Left kidney (tissue), 8 donors: Measurements from ENCODE around the gene PSMD10. TPM values are rescaled to one million over a fixed set of nuclear protein-coding genes. Genes with fewer than 3 reads are reported as not detected.
A peak's percentile ranks its signal among the peaks of the same experiment; 100 is the strongest.

Experiments
- DNase-seq: peaks from one replicate; pipeline ENCODE4 v3.0.0-alpha.2; 2013
- long read RNA-seq, 8 donors: transcript quantifications; one replicate each; lab custom pipeline, GENCODE V29; 2026
- polyA plus RNA-seq: library from polyadenylated mRNA; unstranded; fragments of 120-200 nt; gene quantifications from one replicate; pipeline ENCODE4 v1.2.1, GENCODE V29; 2013; ENCODE audit not compliant: insufficient read length

PSMD10 gene, protein sequence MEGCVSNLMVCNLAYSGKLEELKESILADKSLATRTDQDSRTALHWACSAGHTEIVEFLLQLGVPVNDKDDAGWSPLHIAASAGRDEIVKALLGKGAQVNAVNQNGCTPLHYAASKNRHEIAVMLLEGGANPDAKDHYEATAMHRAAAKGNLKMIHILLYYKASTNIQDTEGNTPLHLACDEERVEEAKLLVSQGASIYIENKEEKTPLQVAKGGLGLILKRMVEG
- polyA plus RNA-seq: 78.7 TPM
- long read RNA-seq, donor 1, transcript PSMD10-201 (5 exons, 1,546 nt): major isoform, 36 of 42 reads
- long read RNA-seq, donor 1, transcript PSMD10-204 (5 exons, 768 nt): minor isoform, 5 of 42 reads
- long read RNA-seq, donor 1, partial matches to known transcripts: 0 of 42 reads
- long read RNA-seq, donor 1, other reads (novel, unspliced or antisense): 0 of 42 reads
- long read RNA-seq, donor 2, transcript PSMD10-201 (5 exons, 1,546 nt): major isoform, 47 of 57 reads
- long read RNA-seq, donor 2, partial matches to known transcripts: 8 of 57 reads
- long read RNA-seq, donor 2, other reads (novel, unspliced or antisense): 0 of 57 reads
- long read RNA-seq, donor 3, transcript PSMD10-201 (5 exons, 1,546 nt): major isoform, 53 of 64 reads
- long read RNA-seq, donor 3, transcript PSMD10-204 (5 exons, 768 nt): minor isoform, 10 of 64 reads
- long read RNA-seq, donor 3, partial matches to known transcripts: 0 of 64 reads
- long read RNA-seq, donor 3, other reads (novel, unspliced or antisense): 0 of 64 reads
- long read RNA-seq, donor 4, partial matches to known transcripts: 0 of 2 reads
- long read RNA-seq, donor 4, other reads (novel, unspliced or antisense): 0 of 2 reads
- long read RNA-seq, donor 5, transcript PSMD10-204 (5 exons, 768 nt): minor isoform, 11 of 109 reads
- long read RNA-seq, donor 5, transcript PSMD10-201 (5 exons, 1,546 nt): major isoform, 85 of 109 reads
- long read RNA-seq, donor 5, partial matches to known transcripts: 5 of 109 reads
- long read RNA-seq, donor 5, other reads (novel, unspliced or antisense): 5 of 109 reads
- long read RNA-seq, donor 6, transcript PSMD10-204 (5 exons, 768 nt): minor isoform, 6 of 39 reads
- long read RNA-seq, donor 6, transcript PSMD10-201 (5 exons, 1,546 nt): major isoform, 32 of 39 reads
- long read RNA-seq, donor 6, partial matches to known transcripts: 0 of 39 reads
- long read RNA-seq, donor 6, other reads (novel, unspliced or antisense): 0 of 39 reads
- long read RNA-seq, donor 7, transcript PSMD10-204 (5 exons, 768 nt): minor isoform, 5 of 61 reads
- long read RNA-seq, donor 7, transcript PSMD10-201 (5 exons, 1,546 nt): major isoform, 55 of 61 reads
- long read RNA-seq, donor 7, partial matches to known transcripts: 0 of 61 reads
- long read RNA-seq, donor 7, other reads (novel, unspliced or antisense): 0 of 61 reads
- long read RNA-seq, donor 8, transcript PSMD10-201 (5 exons, 1,546 nt): major isoform, 13 of 18 reads
- long read RNA-seq, donor 8, partial matches to known transcripts: 0 of 18 reads
- long read RNA-seq, donor 8, other reads (novel, unspliced or antisense): 0 of 18 reads

- DNase-seq: peak; percentile 94
These were observed at the start of gene PSMD10, which contains the start of gene ATG4A for GRCh38 chrX:108091264-108091877. TSS of gene PSMD10 (minus strand) at chrX:108091542. CDS start at chrX:108091520, 22 bp downstream. TSS of gene ATG4A (plus strand) at chrX:108091778. CDS start at chrX:108091827, 49 bp downstream.

DNA sequence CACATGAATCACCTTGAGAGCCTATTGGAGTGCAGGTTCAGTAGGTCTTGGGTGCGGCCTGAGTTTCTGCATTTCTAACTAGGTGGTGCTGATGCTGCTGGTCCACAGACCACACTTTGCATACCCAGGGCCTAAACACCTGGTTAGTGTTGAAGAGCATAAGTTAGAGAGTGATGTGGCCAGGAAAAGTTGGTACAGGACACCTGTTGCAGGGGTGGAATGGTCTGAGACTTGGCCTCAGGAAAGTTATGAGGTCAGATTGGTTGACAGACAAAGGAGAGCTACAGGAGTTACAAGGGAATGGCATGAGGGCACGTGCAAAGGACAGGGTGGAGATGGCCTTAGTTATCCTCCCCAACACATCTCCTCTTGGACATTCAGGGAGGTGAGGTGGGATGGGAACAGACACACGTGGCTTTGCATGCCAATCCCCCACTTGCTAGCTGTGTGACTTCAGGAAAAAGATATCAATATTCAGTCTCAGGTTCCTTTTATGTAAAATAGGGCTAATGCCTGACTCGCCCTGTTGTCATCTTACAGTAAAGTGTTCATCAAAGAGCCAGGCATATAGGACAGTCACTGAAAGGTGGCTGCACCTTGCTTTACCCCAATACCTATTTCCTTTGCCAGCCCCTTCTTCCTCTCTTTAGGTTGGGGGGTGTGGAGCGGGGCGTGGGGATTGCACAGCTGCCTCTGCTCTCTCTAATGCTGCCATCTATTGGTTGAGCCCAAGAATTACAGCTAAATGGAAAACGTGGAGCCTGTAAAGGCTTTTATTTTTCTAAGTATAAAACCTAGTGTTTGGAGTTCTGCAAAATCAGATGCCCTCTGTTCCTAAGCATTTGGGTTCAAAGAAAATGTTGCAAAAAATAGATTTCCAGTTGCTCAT, 47.7 kb upstream of the PSMD10 start:
- no peak for DNase-seq

DNA sequence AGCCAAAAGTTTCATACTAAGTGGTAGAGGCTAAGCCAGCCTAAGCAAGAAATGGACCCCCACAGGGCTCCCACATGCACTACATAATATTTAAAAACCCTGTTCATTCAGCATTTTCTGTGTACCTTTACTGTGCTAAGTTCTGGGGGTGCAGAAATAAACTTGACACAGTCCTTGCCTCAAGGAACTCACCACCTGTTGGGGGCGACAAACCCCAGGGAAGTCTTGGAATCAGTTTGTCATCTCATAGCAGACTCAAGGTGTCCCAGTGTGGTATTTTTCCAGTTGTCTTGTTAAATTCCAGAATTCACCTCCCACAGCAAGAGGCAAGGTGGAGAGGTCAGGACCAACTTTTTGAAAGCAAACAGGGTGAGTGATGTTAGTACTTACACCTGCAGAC, 43.4 kb upstream of the PSMD10 start:
- DNase-seq: no peak

DNA sequence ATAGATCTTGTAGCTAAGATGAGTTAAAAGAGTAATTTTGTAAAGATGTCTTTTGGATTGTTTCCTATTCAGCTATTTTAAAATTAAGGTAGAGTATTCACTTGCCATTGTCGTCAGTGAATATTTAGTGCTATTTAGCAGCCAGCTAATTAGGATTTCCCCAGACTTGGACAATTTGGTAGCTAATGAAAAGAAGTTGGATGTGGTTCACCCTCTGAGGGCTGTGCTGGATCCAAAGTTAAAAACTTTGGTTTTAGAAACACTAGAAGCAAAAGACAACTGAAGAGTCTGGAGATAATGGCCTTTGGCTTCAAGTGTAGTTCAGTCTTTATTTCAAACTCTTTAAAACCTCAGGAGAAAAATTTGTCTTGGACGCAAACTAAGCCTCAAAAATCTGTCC, 41.5 kb upstream of the PSMD10 start:
- no peak for DNase-seq

GRCh38 chrX:108132034-108132433, 40.7 kb upstream of the PSMD10 start:
- DNase-seq: no peak

DNA sequence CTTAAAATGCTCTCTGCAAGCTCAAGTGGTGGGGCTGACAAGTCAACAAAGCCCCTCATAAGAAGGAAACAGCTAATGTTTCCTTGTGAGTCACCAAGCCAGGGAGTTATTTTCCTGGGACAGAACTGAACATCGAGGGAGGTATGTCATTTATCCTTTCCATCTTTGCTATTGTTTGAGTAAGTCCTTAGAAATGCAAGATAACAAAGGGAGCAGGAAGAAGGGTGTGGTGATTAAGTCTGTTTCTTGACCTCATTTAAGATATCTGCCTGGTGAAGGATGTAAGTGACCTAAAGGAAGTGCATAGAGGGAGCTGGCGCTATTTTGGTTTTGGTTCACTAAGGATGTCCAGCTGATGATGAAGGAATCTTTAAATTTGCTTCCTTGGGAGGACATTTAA, 40.1 kb upstream of the PSMD10 start:
- no peak for DNase-seq

- DNase-seq: no peak
These were observed 39.5 kb upstream of the PSMD10 start for GRCh38 chrX:108130889-108131288.

GRCh38 chrX:108127152-108127551, 35.8 kb upstream of the PSMD10 start:
- no peak for DNase-seq

DNA sequence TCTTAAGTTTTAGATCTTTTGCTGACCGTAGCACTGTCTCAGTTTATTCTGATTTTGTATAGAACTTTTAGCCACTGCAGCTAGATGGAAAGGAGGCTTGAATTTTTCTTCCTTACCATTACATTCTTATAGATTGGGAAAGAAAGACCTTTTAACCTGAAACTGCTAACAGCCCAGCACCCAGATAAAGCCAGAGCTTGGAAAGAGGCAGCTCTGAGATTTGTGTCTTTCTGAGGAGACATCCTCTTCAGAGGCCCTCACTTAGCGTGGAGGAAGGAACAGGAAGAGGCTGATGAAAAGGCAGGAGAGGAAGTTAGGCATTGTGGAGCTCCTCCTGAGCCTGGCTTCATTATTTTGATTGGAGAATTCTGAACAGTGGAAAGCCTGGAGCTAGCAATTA, 35.3 kb upstream of the PSMD10 start:
- no peak for DNase-seq

GRCh38 chrX:108123591-108124366, 32.4 kb upstream of the PSMD10 start:
- no peak for DNase-seq

- no peak for DNase-seq
These were observed 31.4 kb upstream of the PSMD10 start for GRCh38 chrX:108122748-108123147.

DNA sequence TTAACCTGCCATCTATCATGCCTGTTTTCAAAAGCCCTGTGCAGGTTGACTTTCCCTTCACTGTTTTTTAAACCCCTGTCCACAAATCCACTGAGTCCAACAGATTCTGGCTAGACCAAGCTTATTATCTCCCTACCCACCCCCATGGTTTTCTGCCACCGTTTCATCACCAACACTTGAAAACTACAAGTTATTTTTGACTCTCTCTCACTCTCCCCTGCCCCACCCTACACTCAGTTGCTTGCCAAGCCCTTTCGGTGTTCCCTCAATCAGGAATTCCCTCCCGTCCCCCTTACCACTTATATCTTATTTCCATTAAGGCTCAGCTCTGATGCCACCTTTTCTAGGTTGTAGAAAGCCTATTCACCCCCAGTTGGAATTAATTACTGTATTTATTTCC, 29.9 kb upstream of the PSMD10 start:
- DNase-seq: no peak

GRCh38 chrX:108117988-108118387, 26.6 kb upstream of the PSMD10 start:
- DNase-seq: peak; percentile 11

DNA sequence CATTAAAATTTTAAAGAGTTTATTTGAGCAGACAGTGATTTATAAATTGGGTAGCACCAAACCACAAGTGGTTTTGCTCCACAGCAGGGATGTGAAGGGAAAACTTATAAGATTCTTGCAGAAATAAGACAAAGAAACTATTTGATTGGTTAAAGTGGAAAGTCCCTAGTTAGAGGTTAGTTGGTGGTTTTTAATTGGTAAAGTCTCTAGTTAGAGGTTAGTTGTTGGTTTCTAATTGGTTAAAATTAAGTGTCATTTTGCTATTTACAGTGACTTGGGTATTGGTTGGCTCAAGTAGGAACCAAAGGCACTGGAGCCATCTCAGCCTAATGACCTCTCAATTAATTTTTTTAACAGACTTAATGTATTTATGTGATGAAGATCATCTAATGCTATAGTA, 23.2 kb upstream of the PSMD10 start:
- no peak for DNase-seq

GRCh38 chrX:108105473-108105872, 14.1 kb upstream of the PSMD10 start:
- DNase-seq: no peak

DNA sequence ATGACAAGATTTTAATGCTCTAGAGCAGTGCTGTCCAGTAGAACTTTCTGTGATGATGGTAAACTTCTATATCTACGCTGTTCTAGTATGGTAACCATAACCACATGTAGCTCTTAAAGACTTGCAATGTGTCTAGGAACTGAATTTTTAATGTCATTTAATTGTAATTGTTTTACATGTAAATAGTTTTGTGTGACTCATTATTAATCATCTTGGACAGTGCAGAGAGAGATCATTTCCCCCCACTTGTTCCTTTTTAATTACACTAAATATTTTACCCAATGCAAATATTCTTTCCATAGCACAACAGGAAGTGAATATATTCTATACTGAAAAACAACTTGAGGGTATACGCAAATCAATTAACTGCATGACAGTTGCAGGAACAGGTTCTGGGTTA, 6.0 kb upstream of the PSMD10 start:
- DNase-seq: no peak

GRCh38 chrX:108091878-108092291, 543 bp upstream of the PSMD10 start:
- no peak for DNase-seq

DNA sequence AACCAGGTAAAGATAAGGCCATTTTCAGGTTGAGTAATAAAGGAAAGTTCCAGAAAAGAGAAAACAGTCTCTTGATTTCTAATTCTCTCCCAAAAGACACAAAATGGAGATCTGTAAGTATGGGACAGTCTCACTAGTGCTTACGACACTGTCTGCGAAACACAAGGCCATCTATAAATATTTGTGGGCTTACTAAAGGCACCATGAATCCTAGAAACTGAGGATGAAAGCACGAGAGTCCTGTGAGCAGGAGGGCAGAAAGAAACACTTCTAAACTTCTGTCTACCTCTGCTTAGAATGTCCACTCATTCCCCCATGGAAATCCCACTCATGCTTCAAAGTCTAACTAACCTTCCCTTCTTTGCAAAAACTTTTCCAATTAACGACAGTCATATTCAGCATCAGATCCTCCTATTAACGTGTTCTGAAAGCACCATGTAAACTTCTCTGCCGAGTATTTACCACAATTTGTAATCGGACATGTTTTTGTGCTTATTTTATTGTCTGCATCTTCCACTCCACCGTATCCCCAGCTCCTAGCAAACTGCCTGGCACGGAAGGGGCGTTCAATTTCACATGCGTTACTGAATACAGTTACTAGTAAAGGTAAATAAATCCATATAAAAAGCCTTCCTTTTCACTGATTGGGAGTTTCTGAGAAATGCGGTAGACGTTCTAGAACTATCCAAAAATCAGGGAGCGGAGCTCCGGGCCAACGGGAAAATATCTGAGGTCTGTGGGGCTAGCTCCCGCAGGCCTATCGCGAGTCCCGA, 665 bp downstream of the PSMD10 start:
- DNase-seq: peak; percentile 15
